A549 (cell line): ENCODE data around the gene BANK1. TPM values are rescaled to one million over a fixed set of nuclear protein-coding genes. Genes with fewer than 3 reads are reported as not detected.

Experiments used
- ATAC-seq, 2 experiments: fragments of 200-7000 bp in 1 of 2; fragments of >200 bp in 1 of 2; cut with Nextera tagmentation in 1 of 2; cut with Tn5 transposase in 1 of 2; 3 replicates each; pipeline versions ENCODE4 v1.8.0 to v1.9.1; 2018 to 2020; ENCODE audit warnings: mild to moderate bottlenecking in 1 of 2, moderate library complexity in 1 of 2
- CTCF ChIA-PET: fragments of 300-600 bp; sonication (Branson Sonifier 250); formaldehyde crosslinking; extraction: SDS; loops from one replicate; lab custom pipeline; 2021; ENCODE audit warnings: antibody characterized with exemption, inconsistent platforms; lab: Yijun Ruan, JAX
- POLR2A ChIA-PET: fragments of 350-600 bp; formaldehyde crosslinking; extraction: SDS; loops from one replicate; lab custom pipeline; 2021; ENCODE audit warnings: antibody characterized with exemption, inconsistent platforms; lab: Yijun Ruan, JAX
- DNase-seq, 2 experiments: peaks; one replicate each; pipeline versions ENCODE4 v3.0.0 to v3.0.0-alpha.2; 2011 to 2016; ENCODE audit warnings: low read depth in 1 of 2, low spot score in 1 of 2
- FAIRE-seq: peaks from 2 replicates; lab custom pipeline; 2011; peaks lifted over from hg19 to GRCh38; lab: Jason Lieb, UNC
- H3K27ac ChIP-seq, 2 experiments: fragments of >200 bp; sonication (Bioruptor Twin); formaldehyde crosslinking; 3 replicates each; pipeline ENCODE4 v1.5.1; 2016 to 2017
- H3K4me1 ChIP-seq: fragments of >200 bp; sonication (Bioruptor Twin); formaldehyde crosslinking; 3 replicates; pipeline ENCODE4 v1.6.1; 2016
- H3K4me2 ChIP-seq: fragments of >200 bp; sonication (Bioruptor Twin); formaldehyde crosslinking; 3 replicates; pipeline ENCODE4 v1.6.1; 2016
- H3K4me3 ChIP-seq: fragments of >200 bp; sonication (Bioruptor Twin); formaldehyde crosslinking; 3 replicates; pipeline ENCODE4 v1.5.1; 2016
- H3K9me3 ChIP-seq: fragments of >200 bp; sonication (Bioruptor Twin); formaldehyde crosslinking; 3 replicates; pipeline ENCODE4 v1.6.1; 2016
- BCL3 ChIP-seq: fragments of >200 bp; sonication (Bioruptor Twin); formaldehyde crosslinking; IDR thresholded peaks from 3 replicates; pipeline ENCODE4 v1.6.1; 2016
- CBX8 ChIP-seq: fragments of 200-600 bp; sonication (generic); IDR thresholded peaks from 2 replicates; pipeline ENCODE4 v1.6.1; 2016
- CHD2 ChIP-seq: fragments of 150-350 bp; IDR thresholded peaks from 2 replicates; pipeline ENCODE4 v1.6.1; 2014; ENCODE audit warnings: low read length; ENCODE audit not compliant: partially characterized antibody
- CTCF ChIP-seq: fragments of >200 bp; sonication (Bioruptor Twin); formaldehyde crosslinking; IDR thresholded peaks from 3 replicates; pipeline ENCODE4 v1.5.1; 2016
- ELK1 ChIP-seq: fragments of 150-350 bp; IDR thresholded peaks from 2 replicates; pipeline ENCODE4 v1.6.1; 2014; ENCODE audit warnings: low read depth, mild to moderate bottlenecking, low read length
- EP300 ChIP-seq, 2 experiments: fragments of >200 bp; sonication (Bioruptor Twin); formaldehyde crosslinking; IDR thresholded peaks; 2 replicates in 1 of 2; 3 replicates in 1 of 2; pipeline ENCODE4 v1.6.1; 2016 to 2017
- ESRRA ChIP-seq: fragments of 150-350 bp; IDR thresholded peaks from 2 replicates; pipeline ENCODE4 v1.6.1; 2014; ENCODE audit warnings: mild to moderate bottlenecking, low read length, borderline replicate concordance
- HDAC2 ChIP-seq: fragments of 200-600 bp; sonication (generic); IDR thresholded peaks from 2 replicates; pipeline ENCODE4 v1.6.1; 2016
- JUN ChIP-seq, 2 experiments: fragments of >200 bp; sonication (Bioruptor Twin); formaldehyde crosslinking; IDR thresholded peaks; 2 replicates in 1 of 2; 3 replicates in 1 of 2; pipeline ENCODE4 v1.6.1; 2016 to 2017
- KDM5A ChIP-seq: fragments of 200-600 bp; sonication (generic); IDR thresholded peaks from 2 replicates; pipeline ENCODE4 v1.6.1; 2016; ENCODE audit warnings: antibody characterized with exemption, mild to moderate bottlenecking
- MAZ ChIP-seq: fragments of 150-350 bp; IDR thresholded peaks from 2 replicates; pipeline ENCODE4 v1.6.1; 2014; ENCODE audit warnings: antibody characterized with exemption, low read depth, low read length, borderline replicate concordance
- MYC ChIP-seq: IDR thresholded peaks from 2 replicates; pipeline ENCODE4 v1.6.1; 2012; ENCODE audit warnings: mild to moderate bottlenecking, inconsistent platforms, low read length, improper control_type of control experiment, borderline replicate concordance
- NPAS2 ChIP-seq: fragments of 250-450 bp; sonication (Bioruptor Pico); IDR thresholded peaks from 2 replicates; pipeline ENCODE4 v1.8.0; 2022; ENCODE audit warnings: mild to moderate bottlenecking, moderate library complexity, borderline replicate concordance
- PHF8 ChIP-seq: fragments of 200-600 bp; sonication (generic); IDR thresholded peaks from 2 replicates; pipeline ENCODE4 v1.6.1; 2016; ENCODE audit warnings: low read depth, mild to moderate bottlenecking, antibody characterized with exemption, moderate library complexity, borderline replicate concordance
- RAD21 ChIP-seq, 2 experiments: fragments of >200 bp in 1 of 2; sonication (Bioruptor Twin) in 1 of 2; formaldehyde crosslinking in 1 of 2; IDR thresholded peaks in 1 of 2; conservative IDR thresholded peaks in 1 of 2; 2 replicates in 1 of 2; 3 replicates in 1 of 2; pipeline ENCODE4 v1.6.1; 2012 to 2018; ENCODE audit warnings: inconsistent platforms in 1 of 2
- RARB ChIP-seq: fragments of 250-450 bp; sonication (Bioruptor Pico); IDR thresholded peaks from 2 replicates; pipeline ENCODE4 v1.8.0; 2021; ENCODE audit warnings: mild to moderate bottlenecking, moderate library complexity
- RCOR1 ChIP-seq: fragments of 150-350 bp; IDR thresholded peaks from 2 replicates; pipeline ENCODE4 v1.6.1; 2014; ENCODE audit warnings: antibody characterized with exemption, low read length, low read depth
- REST ChIP-seq: fragments of 200-600 bp; sonication (generic); IDR thresholded peaks from 2 replicates; pipeline ENCODE4 v1.6.1; 2016; ENCODE audit warnings: antibody characterized with exemption, mild to moderate bottlenecking, moderate library complexity
- RFX5 ChIP-seq: fragments of 450-650 bp; IDR thresholded peaks from 2 replicates; pipeline ENCODE4 v1.7.1; 2014; ENCODE audit warnings: antibody characterized with exemption, mild to moderate bottlenecking, moderate library complexity
- RNF2 ChIP-seq: fragments of 200-600 bp; sonication (generic); IDR thresholded peaks from 2 replicates; pipeline ENCODE4 v1.6.1; 2016; ENCODE audit warnings: low read depth, mild to moderate bottlenecking, antibody characterized with exemption, moderate library complexity, borderline replicate concordance
- SREBF2 ChIP-seq: fragments of 450-650 bp; IDR thresholded peaks from 2 replicates; pipeline ENCODE4 v1.6.1; 2014; ENCODE audit warnings: mild to moderate bottlenecking, moderate library complexity
- TP53 ChIP-seq: fragments of 250-450 bp; sonication (Bioruptor Pico); IDR thresholded peaks from 2 replicates; pipeline ENCODE4 v1.5.0; 2021; ENCODE audit warnings: mild to moderate bottlenecking, moderate library complexity
- ZC3H11A ChIP-seq: fragments of 450-650 bp; IDR thresholded peaks from 2 replicates; pipeline ENCODE4 v1.6.1; 2014; ENCODE audit warnings: antibody characterized with exemption, mild to moderate bottlenecking
- WGBS: methylation state at CpG from one replicate; pipeline ENCODE4 v1.1.6; 2017; ENCODE audit errors: missing lambda C conversion rate; 5-methylcytosine and 5-hydroxymethylcytosine counted together
- polyA plus RNA-seq, 4 experiments: library from polyadenylated mRNA; depleted of rRNA in 3 of 4; stranded (reverse); fragments of >200 nt; fragmentation: RNase III in 1 of 4; extraction: RNeasy Plus Mini Kit Qiagen cat#74134 plus additional on column Dnase treatment in 1 of 4; gene quantifications; 2 replicates in 3 of 4; 3 replicates in 1 of 4; pipeline ENCODE4 v1.2.3, GENCODE V29; 2011 to 2017

BANK1 gene
- polyA plus RNA-seq, 2 of the 4 experiments (the other 2 are of a cell fraction) = 2.8 to 6.1 TPM

GRCh38 chr4:102047616-102048015 lies 257.1 kb downstream of the BANK1 start:
- ATAC-seq (no peak), FAIRE-seq (no peak), DNase-seq (no peak)
- Histone ChIP-seq H3K9me3 (no peaks in the 10 kb centered on the region), H3K27ac (no peak overlapping the region)
- 56% methylated on average over 2 of the region's 2 CpGs for WGBS
- TF ChIP-seq MAZ = no peak
- no peak for TF ChIP-seq EP300 (IDR thresholded peaks at IDR 0.05)
- no peak for TF ChIP-seq CBX8
- no peak for TF ChIP-seq BCL3
- no peak for TF ChIP-seq SREBF2
- no peak for TF ChIP-seq MYC
- TF ChIP-seq JUN (IDR thresholded peaks at IDR 0.05) = no peak
- TF ChIP-seq RAD21 (conservative IDR thresholded peaks at IDR 0.05 in 1 of 2, IDR thresholded peaks at IDR 0.05 in 1 of 2) = no peak
- TF ChIP-seq, all 56 proteins: peak for 0
- Histone ChIP-seq H3K4me2 (no peak overlapping the region), H3K4me1 (no peaks in the 10 kb centered on the region), H3K4me3 (no peak overlapping the region)
- CTCF ChIA-PET = interaction anchor here (0.7 to 1.0 kb wide), 2 partner anchors 8 to 16 kb away, joined by 3 read pairs; no protein-coding TSS in a partner anchor
- POLR2A ChIA-PET = no interaction called here

GRCh38 chr4:102055805-102056204 lies 265.3 kb downstream of the BANK1 start:
- ATAC-seq (no peak), FAIRE-seq (no peak), DNase-seq (no peak)
- POLR2A ChIA-PET = no interaction called here
- Histone ChIP-seq H3K27ac (no peak overlapping the region), H3K4me3 (no peak overlapping the region), H3K4me2 (no peak overlapping the region), H3K4me1 (no peaks in the 10 kb centered on the region), H3K9me3 (no peaks in the 10 kb centered on the region)
- CTCF ChIA-PET = interaction anchor here (1.1 kb wide), 1 partner anchor 8 kb away, joined by 3 read pairs; no protein-coding TSS in a partner anchor
- no peak for TF ChIP-seq REST
- TF ChIP-seq BCL3 = no peak
- TF ChIP-seq RCOR1 = no peak
- TF ChIP-seq ELK1 = no peak
- TF ChIP-seq RNF2 = no peak
- TF ChIP-seq RAD21 (conservative IDR thresholded peaks at IDR 0.05 in 1 of 2, IDR thresholded peaks at IDR 0.05 in 1 of 2) = no peak
- no peak for TF ChIP-seq NPAS2 (CRISPR knock-in tag)
- TF ChIP-seq CTCF = no peak
- no peak for TF ChIP-seq KDM5A
- TF ChIP-seq ESRRA = no peak
- TF ChIP-seq ZC3H11A = no peak
- no peak for TF ChIP-seq RARB (CRISPR knock-in tag)
- TF ChIP-seq RFX5 = no peak
- TF ChIP-seq PHF8 = no peak
- no peak for TF ChIP-seq HDAC2
- TF ChIP-seq CHD2 = no peak
- TF ChIP-seq TP53 = no peak
- TF ChIP-seq EP300 (IDR thresholded peaks at IDR 0.05) = no peak
